Fibroblast of upper back skin (primary cell): ENCODE data around the gene ZNF184.

ENCODE experiments used
- DNase-seq: peaks from one replicate; pipeline ENCODE4 v3.0.0-alpha.2; 2013

Gene ZNF184

DNA sequence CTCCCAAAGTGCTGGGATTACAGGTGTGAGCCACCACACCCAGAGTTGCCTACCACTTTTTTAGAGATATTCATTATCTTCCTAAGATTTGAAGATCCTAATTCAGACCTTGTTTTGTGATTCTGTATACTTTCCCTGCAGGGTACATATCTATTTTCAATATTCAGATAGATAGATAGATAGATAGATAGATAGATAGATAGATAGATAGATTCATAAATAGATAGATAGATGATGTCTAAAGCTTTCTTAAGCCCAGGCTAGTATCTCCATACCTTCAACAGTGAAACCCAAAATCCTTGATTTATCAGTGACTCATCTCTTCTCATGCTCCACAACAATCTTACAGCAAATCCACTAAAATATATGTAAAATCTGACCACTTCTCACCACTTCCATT, 53.5 kb downstream of the ZNF184 start:
- no peak for DNase-seq

DNA sequence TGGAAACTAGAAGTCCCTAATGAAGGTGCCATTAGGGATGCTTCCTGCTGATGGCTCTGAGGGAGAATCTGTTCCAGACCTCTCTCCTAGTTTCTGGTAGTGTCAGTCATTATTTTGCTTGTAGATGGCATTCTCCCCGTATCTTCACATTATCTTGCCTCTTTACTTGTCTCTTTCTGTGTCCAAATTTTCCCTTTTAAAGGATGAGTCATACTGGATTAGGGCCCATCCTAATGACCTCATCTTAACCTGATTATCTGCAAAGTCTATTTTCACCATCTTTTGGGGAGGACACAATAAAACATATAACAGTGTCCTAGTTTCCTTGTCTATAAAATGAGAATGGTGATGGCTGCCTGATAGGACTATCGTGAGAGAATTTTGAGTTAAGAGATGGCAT, 57.0 kb downstream of the ZNF184 start:
- DNase-seq, result no peak

GRCh38 chr6:27414996-27415395, 57.9 kb downstream of the ZNF184 start:
- no peak for DNase-seq

- no peak for DNase-seq
Observed at GRCh38 chr6:27414300-27414699, 58.6 kb downstream of the ZNF184 start.

GRCh38 chr6:27407153-27407814, 65.6 kb downstream of the ZNF184 start:
- no peak for DNase-seq

DNA sequence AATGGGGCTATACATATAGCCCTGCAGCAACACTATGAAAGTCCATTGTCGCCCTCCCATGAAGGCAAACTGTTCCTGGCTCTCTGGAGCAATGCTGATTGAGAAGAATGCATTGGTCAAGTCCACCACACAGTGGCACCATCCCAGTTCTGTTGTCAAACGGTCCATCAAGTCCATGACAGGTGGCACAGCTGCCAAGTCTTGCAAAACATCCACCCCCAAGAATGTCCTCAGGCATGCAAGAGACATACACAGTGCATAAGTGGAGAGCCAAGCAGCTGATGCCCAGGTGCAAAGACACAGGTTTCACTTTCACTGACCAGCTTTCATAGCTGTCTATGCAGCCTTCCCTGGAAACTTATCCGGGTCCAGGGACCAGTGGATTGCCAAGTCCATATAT, 66.8 kb downstream of the ZNF184 start:
- DNase-seq, result no peak

DNA sequence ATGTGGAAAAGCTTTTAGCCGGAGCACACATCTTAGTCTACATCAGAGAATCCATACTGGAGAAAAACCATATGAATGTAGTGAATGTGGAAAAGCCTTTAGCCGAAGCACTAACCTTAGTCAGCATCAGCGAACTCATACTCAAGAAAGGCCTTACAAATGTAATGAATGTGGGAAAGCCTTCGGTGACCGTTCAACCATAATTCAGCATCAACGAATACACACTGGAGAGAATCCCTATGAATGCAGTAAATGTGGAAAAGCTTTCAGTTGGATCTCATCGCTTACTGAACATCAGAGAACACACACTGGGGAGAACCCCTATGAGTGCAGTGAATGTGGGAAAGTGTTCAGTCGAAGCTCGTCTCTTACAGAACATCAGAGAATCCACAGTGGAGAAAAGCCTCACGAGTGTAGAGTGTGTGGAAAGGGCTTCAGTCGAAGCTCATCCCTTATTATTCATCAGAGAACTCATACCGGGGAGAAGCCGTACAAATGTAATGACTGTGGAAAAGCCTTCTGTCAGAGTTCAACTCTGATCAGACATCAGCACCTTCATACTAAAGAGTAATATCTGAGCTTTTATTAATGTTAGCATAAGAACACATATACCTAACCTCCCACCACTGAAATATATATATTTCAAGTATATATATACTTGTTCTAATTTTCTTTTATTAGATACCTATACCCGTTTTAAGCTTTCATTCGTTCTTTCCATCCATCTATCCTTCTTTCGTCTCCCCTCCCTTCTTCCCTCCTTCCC, 71.8 kb downstream of the ZNF184 start:
- DNase-seq, result no peak
